ACHN (cell line): ENCODE data around the gene SDHAF1.
"Not testable (repeated sequence)": the region's sequence is repeated elsewhere in the genome, so short reads cannot be mapped to it uniquely, and the experiment has no call there.

Experiments used
- DNase-seq: peaks from one replicate; pipeline ENCODE4 v3.0.0-alpha.2; 2015
- in situ Hi-C: cut with HindIII; loops from 2 replicates; pipeline ENCODE4 v1.10.0; 2017; ENCODE audit warnings: low sequenced_read_pairs, low pct_ligation_motif_present, low pct_unique_long_range_greater_than_20kb

SDHAF1 gene

DNA sequence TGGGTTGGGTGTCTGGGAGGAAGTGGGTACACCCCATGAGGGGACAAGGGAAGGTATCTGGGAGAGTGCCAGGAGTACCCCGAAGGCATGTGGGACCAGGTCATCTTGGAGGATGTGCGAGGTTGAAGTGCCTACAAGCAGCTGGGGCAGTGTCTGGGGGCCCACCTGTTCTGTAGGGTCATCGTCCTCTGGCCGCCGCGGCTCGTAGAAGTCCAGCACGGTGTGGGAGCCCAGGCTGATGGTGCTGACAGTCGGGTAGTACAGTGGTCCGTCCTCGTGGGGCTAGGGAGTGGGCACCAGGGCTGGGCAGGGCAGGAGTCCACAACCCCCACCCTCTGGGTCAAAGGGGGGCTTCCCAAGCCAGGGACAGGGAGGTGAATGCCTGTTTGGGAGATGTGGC, 15.4 kb downstream of the SDHAF1 start:
- in situ Hi-C loops = no loop called here
- DNase-seq = no peak

DNA sequence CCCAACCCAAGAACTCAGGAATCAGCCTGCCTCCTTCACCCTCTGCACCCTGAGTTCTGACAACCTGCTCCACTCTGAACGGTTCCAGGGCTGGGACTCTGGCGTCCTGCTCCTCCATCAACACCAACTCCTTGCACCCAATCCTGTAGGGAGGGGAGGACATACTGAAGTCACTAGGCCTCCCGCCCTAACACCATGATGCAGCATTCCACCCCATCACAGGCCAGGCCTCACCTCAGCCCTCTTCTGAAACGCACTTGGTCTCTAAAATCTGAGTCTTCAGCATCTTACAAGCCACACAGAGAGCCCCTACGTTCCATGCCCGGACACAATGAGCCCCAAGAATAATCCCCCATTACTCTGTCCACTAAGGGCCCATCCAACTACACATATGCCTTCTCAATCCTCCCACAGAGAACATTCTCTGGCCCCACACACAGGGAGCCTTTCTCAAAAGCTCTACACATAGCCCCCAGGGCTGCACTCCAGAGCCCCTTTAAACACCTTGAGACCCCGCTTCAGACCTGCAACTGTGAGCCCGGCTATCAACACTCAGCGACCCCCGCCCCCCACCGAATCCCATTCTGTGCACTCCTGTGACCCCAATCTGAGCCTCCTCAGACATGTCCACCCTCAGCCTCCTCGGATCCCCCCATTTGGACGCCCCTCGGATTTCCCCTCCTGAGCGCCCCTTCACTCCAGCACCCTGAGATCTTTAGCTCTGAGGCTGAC, 18.5 kb downstream of the SDHAF1 start:
- DNase-seq = no peak
- in situ Hi-C loops = no loop called here

DNA sequence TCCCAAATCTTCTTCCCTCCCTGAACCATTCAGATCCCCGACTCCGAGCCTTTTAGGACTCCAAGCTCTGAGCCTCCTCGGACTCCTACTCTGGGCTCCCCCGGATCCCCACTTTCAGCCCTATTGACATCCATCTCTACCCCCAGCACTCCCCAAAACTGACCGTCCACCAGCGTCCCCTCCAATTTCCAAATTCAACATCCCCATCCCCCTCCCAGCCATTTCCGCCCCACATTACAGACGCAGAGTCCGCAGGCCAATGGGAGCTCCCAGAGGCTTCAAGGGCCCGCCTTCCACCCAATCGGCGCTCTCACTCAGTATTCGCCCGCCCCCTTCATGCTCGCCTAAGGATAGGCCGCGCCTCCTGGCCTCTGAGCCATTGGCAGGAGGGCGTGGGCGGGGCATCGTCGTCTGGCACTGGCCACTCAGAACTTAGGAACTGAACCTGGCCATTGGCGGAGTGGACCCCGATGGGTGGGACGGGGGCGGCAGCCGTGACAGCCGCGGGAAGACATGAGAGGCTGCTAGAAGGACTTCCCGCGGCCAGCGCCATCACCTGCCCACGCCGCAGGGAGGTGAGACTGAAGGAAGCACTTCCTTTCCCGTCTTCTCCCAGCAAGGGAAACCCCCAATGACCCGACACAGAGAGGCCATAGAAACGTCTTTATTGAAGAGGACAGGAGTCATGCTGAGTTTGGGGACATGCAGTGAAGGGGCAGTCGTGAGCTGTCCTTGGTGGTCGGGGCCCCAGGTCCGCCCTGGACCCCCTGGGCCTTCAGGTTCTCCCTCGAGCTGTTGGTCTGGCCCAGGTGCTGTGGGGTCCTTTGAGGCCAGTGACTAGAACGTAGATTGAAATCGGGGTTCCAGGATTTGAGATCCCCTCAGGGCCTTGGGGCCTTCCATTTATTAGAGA, 19.3 kb downstream of the SDHAF1 start, which contains the start of gene ALKBH6:
Gene ALKBH6 (minus strand): TSS at position 202 of the 913 bp plus-strand sequence. CDS start 816 bp downstream, outside the sequence.
- in situ Hi-C loops = no loop called here
- DNase-seq = peak; percentile 98

DNA sequence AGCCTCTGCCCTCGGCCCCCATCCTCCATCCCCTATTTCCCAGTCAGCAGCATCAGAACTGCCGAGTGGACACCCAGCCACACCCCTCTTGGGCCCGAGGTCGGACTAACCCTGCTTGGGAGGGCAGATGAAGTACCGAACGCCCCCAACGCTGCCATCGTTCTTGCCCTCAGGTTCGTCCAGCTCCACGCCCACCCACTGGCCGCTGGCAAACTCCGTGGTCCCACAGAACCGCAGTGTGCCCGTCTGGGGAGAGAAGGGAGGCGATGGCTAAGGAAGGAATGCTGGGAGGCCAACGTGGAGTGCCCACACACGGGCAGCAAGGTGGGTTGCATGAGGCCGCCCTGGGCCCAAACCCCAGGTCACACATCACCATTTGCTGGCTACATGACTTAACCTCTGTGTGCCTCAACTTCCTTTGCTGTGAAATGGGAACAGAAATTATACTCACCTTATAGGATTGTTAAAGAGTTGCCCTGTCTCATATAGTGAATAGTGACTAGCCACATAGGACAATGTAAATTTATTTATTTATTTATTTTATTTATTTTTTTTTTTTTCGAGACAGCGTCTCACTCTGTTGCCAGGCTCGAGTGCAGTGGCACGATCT, 24.2 kb downstream of the SDHAF1 start:
- no peak for DNase-seq
- in situ Hi-C loops = no loop called here

DNA sequence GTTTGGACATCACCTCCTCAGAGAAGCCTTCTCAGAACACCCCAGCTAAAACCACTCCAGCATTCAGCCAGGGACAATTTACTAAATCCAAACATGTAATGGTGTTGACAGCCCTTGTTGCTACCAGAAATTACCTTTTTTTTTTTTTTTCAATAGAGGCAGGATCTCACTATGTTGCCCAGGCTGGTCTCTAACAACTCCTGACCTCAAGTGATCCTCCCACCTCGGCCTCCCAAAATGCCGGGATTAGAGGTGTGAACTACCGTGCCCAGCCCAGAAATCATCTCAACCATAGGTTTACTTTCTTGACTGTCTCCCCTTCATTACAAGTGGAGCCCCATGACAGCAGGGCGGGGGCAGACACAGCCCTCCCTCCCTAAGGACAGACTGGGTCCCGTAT, 28.4 kb downstream of the SDHAF1 start:
- no peak for DNase-seq
- in situ Hi-C loops = no loop called here

DNA sequence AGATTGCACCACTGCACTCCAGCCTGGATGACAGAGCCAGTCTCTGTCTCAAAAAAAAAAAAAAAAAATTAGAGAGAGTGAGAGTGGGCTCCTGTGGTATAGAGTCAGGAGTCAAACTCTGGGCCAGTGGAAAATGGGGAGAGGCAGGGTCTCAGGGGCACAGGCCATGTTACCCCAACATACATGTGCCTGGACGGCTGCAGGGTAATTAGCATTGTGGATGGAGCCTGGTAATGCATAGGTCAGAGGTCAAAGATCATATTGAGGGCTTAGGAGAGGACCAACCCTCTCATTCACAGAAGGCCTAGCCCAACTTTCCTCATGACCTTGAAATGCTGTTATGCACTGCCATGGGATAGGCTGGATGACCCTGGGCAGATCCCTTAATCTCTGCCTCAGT, 30.6 kb downstream of the SDHAF1 start:
- no peak for DNase-seq
- in situ Hi-C loops = no loop called here

DNA sequence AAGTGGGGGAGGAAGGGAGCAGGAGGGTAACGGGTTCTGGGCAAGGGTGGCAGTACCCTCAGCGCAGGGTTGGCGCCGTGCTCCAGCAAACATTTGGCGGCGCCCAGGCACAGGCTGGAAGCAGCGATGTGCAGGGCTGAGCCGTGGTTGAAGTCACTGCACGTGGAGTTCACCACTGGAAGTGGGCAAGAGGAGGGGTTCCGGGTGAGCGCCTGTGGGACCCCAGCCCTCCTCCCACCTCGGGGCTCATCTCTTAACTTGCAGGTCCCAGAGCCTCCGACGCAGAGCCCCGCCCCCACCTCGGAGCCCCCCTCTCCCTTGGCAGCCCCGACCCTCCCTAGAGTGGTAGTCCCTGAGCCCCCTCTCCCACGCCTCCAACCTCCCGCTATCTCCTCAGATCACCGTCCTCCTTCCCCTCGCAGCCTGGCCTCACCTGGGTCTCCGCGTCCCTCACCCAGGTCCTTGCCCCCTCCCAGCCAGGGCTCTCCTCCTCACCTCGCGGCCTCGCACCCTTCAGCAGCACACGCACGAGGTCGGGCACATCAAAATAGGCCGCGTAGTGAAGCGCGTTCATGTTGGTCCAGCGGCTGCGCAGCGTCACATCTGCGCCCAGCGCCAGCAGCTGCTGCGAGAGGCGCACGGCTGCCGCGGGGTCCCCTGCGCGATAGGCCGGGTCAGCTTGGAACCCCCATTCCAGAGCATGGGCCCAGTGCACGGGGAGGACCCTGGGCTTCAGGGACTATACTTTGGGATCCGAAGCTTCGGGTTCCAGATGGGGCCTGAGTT, 31.3 kb downstream of the SDHAF1 start:
- in situ Hi-C loops = no loop called here
- no peak for DNase-seq

DNA sequence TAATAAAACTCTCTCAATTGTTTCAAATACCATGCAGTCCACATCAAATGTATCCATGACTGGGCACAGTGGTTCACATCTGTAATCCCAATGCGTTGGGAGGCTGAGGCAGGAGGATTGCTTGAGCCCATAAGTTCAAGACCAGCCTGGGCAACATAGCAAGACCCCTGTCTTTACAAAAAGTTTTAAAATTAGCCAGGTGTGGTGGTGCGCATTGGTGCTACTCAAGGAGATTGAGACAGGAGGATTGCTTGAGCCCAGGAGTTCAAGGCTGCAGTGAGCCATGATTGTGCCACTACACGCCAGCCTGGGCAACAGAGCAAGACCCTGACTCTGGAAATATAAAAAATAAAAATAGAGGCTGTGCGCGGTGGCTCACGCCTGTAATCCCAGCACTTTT, 32.7 kb downstream of the SDHAF1 start:
- in situ Hi-C loops = no loop called here
- DNase-seq = no peak

DNA sequence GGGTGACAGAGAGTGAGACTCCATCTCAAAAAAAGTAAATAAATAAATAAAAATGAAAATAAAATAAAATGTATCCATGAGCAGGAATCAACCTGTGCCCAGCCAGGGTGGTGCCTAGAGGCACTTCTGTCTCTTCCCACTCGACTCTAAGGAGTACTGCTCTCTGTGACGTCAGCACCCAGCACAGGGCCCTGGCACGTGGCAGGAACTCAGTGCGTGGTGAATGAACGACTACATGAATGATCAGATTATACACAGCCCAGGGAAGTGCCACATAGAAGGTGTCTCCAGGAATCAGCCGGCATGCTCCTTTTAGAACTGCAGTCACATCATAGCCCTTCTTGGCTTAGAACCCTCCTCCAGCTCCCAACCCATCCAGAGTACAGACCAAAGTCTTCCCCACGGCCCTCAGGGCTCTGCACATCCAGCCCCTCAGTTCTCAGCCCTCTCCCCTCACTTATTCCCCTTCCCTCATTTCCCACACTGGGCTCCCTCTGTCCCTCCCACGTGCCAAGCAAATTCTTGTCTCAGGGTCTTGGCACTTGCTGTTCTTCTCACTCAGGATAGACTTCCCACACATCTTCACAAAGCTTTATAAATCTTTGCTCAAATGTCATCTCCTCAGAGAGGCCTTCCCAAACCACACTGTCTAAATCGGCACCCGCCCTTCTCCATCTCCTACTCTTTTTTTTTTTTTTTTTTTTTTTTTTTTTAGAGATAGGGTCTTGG, 33.5 kb downstream of the SDHAF1 start:
- in situ Hi-C loops = no loop called here
- no peak for DNase-seq

DNA sequence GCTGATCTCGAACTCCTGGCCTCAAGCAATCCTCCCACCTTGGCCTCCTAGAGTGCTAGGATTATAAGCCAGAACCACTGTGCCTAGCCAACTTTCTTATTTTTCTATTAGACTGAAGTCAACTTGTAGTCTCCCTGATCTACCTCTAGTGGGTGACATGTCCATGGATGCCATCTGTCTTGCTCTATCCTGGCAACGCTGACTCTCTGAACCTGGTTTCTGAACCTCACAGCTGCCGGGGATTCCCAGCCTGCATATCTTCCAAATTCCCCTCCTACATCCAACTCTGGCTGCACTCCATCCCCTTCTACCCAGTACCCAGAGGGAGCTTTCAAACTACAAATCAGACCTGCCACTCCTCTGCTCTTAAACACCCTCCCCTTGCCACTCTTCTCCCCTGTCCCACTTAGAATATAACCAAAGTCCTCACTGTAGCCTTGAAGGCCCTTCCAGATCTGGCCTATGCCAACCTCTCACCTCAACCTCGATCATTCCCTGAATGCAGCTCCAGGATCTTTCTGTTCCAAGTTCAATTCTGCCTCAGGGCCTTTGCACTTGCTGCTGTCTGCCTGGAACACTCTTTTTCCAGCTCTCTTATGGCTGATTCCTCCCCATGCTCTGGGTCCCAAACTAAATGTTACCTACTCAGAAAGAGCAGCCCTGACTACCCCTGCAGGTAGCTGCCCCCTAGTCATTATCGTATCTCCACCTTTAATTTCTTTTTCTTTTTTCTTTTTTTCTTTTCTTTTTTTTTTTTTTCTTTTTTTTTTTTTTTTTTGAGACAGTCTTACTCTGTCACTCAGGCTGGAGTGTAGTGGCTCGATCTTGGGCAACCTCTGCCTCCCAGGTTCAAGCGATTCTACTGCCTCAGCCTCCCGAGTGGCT, 35.5 kb downstream of the SDHAF1 start:
- no peak for DNase-seq
- in situ Hi-C loops = no loop called here

DNA sequence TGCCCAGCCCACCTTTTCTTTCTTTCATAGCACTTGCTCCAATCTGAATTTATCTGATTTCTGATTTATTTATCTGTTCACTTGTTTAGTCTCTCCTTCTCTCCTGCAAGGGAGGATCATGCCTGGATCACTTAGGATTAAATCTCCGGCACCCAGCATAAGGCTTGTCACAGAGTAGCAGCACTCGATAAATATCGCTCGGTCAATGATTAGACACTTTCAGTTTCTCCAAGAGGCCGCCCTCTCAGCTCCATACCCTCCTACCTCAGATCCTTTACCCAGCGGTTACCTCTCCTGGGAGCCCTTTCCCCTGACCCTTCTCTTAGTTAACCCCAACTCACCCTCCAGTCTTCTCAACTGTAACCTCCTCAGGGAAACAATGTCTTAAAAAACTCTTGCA, 36.3 kb downstream of the SDHAF1 start:
- in situ Hi-C loops = no loop called here
- no peak for DNase-seq

DNA sequence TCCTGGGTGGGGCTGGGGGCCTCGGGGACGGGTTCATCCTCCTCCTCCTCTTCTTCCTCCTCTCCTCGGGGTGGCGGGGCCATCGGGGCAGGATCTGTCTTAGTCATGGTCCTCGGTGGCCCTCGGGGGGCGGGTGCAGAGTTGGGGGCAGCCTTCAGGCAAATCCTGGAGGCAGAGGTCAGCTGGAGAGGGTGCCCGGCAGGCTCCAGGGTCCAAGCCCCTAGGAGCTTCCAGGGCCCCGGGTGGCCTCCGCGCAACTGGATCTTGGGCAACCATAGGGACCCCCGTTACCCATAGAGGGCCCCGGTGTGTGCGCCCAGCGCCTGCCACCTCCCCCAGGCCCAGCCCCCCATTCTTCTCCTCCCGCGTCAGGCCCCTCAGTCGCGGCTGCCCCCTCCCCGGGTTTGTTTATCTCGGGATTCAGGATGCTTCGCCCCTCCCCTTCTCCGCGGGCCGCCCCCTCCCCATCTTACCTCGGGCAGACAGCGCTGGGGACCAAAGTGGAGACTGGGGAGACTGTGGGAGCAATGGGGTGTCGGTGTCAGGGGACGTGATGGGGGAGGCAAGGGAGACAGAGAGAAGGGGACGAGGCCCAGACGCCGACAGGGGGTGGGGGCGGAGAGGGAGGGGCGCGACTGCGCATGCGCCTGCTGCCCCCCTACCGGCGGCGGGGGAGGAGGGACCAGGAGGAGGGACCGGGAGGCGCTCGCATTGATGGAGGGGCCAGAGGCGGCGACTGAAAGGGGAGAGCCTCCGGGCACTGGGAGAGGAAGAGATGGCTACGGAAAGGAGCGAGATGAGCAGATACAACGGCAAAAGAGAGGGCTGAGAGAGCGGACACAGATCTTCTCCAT, 37.5 kb downstream of the SDHAF1 start, which contains the start of gene CLIP3:
Gene CLIP3 (minus strand): TSS at position 623 of the 854 bp plus-strand sequence. CDS start 516 bp downstream, at position 107.
- in situ Hi-C loops = no loop called here
- DNase-seq = peak; percentile 52

DNA sequence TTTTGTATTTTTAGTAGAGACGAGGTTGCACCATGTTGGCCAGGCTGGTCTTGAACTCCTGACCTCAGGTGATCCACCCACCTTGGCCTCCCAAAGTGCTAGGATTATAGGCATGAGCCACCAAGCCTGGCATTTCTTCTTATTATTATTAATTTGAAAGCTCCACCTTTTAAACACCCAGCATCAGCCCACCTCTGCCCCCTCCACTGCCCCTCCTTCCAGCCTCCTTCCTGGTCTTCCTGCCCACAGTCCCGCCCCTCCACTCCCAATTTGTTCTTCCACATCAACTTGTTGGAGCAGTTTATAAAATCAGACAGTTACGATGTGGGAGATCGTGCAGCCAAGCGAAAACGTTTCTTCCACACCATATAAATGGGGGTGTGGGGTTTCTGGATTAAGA, 45.5 kb downstream of the SDHAF1 start:
- DNase-seq = no peak
- in situ Hi-C loops = no loop called here

DNA sequence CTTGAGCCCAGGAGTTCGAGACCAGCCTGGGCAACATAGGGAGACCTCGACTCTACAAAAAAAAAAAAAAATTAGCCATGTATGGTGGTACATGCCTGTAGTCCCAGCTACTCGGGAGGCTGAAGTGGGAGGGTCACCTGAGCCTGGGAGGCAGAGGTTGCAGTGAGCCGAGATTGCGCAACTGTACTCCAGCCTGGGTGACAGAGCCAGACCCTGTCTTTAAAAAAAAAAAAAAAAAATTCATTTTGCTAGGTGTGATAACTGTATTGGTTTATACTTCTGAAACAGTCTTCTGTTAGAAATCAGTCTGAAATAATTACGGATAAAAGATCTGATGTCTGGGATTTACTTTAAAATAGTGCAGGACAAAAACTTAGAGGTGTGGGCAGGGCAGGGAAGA, 46.1 kb downstream of the SDHAF1 start:
- DNase-seq, in situ Hi-C loops: not testable (repeated sequence)

DNA sequence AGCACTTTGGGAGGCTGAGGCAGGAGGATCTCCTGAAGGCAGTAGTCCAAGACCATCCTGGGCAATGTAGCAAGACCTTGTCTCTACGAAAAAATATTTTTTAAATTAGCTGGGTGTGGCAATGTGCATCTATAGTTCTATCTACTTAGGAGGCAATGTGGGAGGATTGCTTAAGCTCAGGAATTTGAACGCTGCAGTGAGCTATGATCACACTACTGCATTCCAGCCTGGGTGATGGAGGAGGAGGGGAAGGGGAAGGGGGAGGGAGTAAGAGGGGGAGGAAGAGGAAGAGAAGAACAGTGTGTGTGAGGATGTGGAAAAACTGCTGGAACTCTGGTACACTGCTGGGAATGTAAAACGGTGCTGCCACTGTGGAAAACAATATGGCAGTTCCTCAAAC, 46.8 kb downstream of the SDHAF1 start:
- in situ Hi-C loops = no loop called here
- peak; percentile 42 for DNase-seq

DNA sequence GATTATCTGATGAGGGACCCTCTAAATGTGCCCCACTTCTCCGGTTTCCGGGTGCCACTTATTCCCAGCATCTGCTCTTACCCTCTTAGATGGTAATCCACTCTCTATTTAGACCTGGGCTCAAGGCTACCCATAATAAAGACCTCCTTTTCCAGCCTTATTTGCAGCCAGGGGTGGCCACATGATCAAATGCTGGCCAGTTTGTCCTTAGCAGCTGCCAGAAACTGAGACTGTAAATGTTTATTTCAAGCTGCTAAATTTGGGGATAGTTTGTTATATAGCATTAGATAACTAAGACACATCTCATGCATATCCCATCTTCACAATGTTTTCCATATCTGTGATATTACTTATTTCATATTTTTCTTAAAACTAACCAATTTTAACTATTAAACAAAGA, 49.0 kb downstream of the SDHAF1 start:
- in situ Hi-C loops = no loop called here
- no peak for DNase-seq
